Measurements from ENCODE around the gene TUBB1. TPM values are rescaled to one million over a fixed set of nuclear protein-coding genes. Genes with fewer than 3 reads are reported as not detected.

The TUBB1 gene
- total and polyA plus RNA-seq, 2 of the 13 experiments (the other 11 are each of a cell fraction or from before 2014, with no cell fraction given) = 0.11 to 57.6 TPM

GRCh38 chr20:59018817-59019216 is 412 bp upstream of the TUBB1 start:
- H3K36me3 ChIP-seq (replicated peaks in 1 of 2; ENCODE audit: control insufficient read depth in 1 of 2, insufficient read depth in 2 of 2, low read length in 2 of 2) = peaks cover under 1 to 16% of the 10 kb centered on the region in 2 experiments; a peak in 3 of 5 replicates
- intact Hi-C loops (cut with micrococcal nuclease; ENCODE audit: unreplicated experiment) (loop anchor here (5.0 kb wide), 1 partner anchor 37 kb away; the partner anchor contains the start of gene NELFCD), in situ Hi-C loops (cut with HindIII; ENCODE audit: extremely low pct_ligation_motif_present, low pct_unique_long_range_greater_than_20kb) (no loop called here)
- peaks cover 7% of the 10 kb centered on the region for H3K79me2 ChIP-seq (ENCODE audit: insufficient read depth, low read length)
- ChIA-PET CTCF (ENCODE audit: low intra/inter-chr PET ratio, low total read pairs) (no interaction called here), POLR2A (interaction anchor here (7.7 kb wide), 1 partner anchor 13 kb away, joined by 61 read pairs; the partner anchor contains the start of gene ATP5F1E)
- TF ChIP-seq ZFY (CRISPR knock-in tag; IDR thresholded peaks at IDR 0.05) = peak; percentile 17; the same call in 1 of the 2 replicates
- peak; percentile 38; the same call in 1 of the 2 replicates for TF ChIP-seq NFKB2 (CRISPR knock-in tag; IDR thresholded peaks at IDR 0.05; ENCODE audit: borderline replicate concordance)
- no peak for TF ChIP-seq CHD4 (IDR thresholded peaks at IDR 0.05; ENCODE audit: borderline replicate concordance, low read length)
- TF ChIP-seq, protein P1, sequence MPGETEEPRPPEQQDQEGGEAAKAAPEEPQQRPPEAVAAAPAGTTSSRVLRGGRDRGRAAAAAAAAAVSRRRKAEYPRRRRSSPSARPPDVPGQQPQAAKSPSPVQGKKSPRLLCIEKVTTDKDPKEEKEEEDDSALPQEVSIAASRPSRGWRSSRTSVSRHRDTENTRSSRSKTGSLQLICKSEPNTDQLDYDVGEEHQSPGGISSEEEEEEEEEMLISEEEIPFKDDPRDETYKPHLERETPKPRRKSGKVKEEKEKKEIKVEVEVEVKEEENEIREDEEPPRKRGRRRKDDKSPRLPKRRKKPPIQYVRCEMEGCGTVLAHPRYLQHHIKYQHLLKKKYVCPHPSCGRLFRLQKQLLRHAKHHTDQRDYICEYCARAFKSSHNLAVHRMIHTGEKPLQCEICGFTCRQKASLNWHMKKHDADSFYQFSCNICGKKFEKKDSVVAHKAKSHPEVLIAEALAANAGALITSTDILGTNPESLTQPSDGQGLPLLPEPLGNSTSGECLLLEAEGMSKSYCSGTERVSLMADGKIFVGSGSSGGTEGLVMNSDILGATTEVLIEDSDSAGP (CRISPR knock-in tag; IDR thresholded peaks at IDR 0.05; ENCODE audit: borderline replicate concordance) = 0 out of 2 replicates have a peak, but pooled peaks have one; percentile 32
- TF ChIP-seq POLR2AphosphoS5 (IDR thresholded peaks at IDR 0.05; ENCODE audit: low read depth, low read length) = 0 out of 2 replicates have a peak, but pooled peaks have one; percentile 12
- 0 out of 2 replicates have a peak, but pooled peaks have one; percentile 53 for TF ChIP-seq NRL (CRISPR knock-in tag; IDR thresholded peaks at IDR 0.05; ENCODE audit: borderline replicate concordance)
- TF ChIP-seq WIZ (CRISPR knock-in tag; IDR thresholded peaks at IDR 0.05) = 0 out of 2 replicates have a peak, but pooled peaks have one; percentile 13
- peak; percentile 68 for TF ChIP-seq AGO2 (optimal IDR thresholded peaks at IDR 0.05; ENCODE audit: low read depth, low read length)
- TF ChIP-seq RBFOX2 (IDR thresholded peaks at IDR 0.05; ENCODE audit: low read depth, low read length) = peak; percentile 59
- TF ChIP-seq RORA (CRISPR knock-in tag; IDR thresholded peaks at IDR 0.05) = no peak
- TF ChIP-seq, protein P2, sequence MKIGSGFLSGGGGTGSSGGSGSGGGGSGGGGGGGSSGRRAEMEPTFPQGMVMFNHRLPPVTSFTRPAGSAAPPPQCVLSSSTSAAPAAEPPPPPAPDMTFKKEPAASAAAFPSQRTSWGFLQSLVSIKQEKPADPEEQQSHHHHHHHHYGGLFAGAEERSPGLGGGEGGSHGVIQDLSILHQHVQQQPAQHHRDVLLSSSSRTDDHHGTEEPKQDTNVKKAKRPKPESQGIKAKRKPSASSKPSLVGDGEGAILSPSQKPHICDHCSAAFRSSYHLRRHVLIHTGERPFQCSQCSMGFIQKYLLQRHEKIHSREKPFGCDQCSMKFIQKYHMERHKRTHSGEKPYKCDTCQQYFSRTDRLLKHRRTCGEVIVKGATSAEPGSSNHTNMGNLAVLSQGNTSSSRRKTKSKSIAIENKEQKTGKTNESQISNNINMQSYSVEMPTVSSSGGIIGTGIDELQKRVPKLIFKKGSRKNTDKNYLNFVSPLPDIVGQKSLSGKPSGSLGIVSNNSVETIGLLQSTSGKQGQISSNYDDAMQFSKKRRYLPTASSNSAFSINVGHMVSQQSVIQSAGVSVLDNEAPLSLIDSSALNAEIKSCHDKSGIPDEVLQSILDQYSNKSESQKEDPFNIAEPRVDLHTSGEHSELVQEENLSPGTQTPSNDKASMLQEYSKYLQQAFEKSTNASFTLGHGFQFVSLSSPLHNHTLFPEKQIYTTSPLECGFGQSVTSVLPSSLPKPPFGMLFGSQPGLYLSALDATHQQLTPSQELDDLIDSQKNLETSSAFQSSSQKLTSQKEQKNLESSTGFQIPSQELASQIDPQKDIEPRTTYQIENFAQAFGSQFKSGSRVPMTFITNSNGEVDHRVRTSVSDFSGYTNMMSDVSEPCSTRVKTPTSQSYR (CRISPR knock-in tag; IDR thresholded peaks at IDR 0.05; ENCODE audit: borderline replicate concordance) = no peak
- H3K9ac ChIP-seq (ENCODE audit: insufficient read depth, low read depth, low read length) = no peak overlapping the region
- H3K27me3 ChIP-seq (ENCODE audit: control insufficient read depth in 1 of 2, insufficient read depth in 2 of 2, low read length in 2 of 2) = no peaks in the 10 kb centered on the region
- no peak overlapping the region for H3K27ac ChIP-seq (ENCODE audit: extremely low read length, insufficient read depth, low read length)
- H2AFZ ChIP-seq (ENCODE audit: low read length) = no peak overlapping the region
- H3K4me1 ChIP-seq (ENCODE audit: insufficient read depth, low read length) = peaks cover 56% of the 10 kb centered on the region
- no peaks in the 10 kb centered on the region for H3K9me3 ChIP-seq (ENCODE audit: low read length)
- H4K20me1 ChIP-seq (ENCODE audit: insufficient read depth, low read length) = no peaks in the 10 kb centered on the region
- H3K4me2 ChIP-seq (ENCODE audit: low read depth, low read length) = no peak overlapping the region
- no peak for DNase-seq (ENCODE audit: low spot score)
- ATAC-seq = no peak
- no peak for FAIRE-seq
- H3K4me3 ChIP-seq (replicated peaks in 1 of 3; ENCODE audit: insufficient read depth in 1 of 3, low read depth in 2 of 3, low read length in 3 of 3) = no peak overlapping the region
- 99% methylated on average over 10 of the region's 10 CpGs for WGBS (ENCODE audit: low lambda C conversion rate)
- no TSS peak for BruUV-seq (replicated peaks)
